ENCODE results near the gene KIF2C. TPM values are rescaled to one million over a fixed set of nuclear protein-coding genes. Genes with fewer than 3 reads are reported as not detected.
"Not testable (repeated sequence)": the region's sequence is repeated elsewhere in the genome, so short reads cannot be mapped to it uniquely, and the experiment has no call there.

Gene KIF2C
- total and polyA plus RNA-seq, 4 donors: 7.9 to 13.5 (median 11.5) TPM

DNA sequence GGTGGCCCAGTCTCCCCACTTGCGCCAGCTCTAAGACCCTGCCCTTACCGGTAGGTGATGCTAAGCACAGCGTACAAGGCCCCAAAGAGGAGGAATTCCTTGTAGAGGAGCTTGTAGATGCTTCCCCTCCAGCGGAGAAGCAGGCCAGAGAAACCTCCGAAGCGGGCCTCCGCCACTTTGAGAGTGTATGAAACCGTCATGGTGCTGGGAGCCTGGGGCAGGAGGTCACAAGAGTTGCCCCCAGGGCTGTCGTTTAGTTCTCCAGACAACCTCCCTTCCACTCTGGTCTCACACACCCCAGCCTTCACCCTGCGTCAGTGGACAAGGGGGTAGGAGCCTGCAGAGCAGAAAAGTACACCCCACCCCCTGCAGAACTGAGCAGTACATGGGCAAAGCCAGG lies 47.9 kb downstream of the KIF2C start:
- no peak for DNase-seq (ENCODE audit: low read depth in 4 of 6, low spot score in 6 of 6)
- Histone ChIP-seq H3K4me1 (ENCODE audit: control insufficient read depth, insufficient read depth, low read length) (peaks cover 34% of the 10 kb centered on the region), H3K9me3 (ENCODE audit: control insufficient read depth, insufficient read depth, low read length) (no peaks in the 10 kb centered on the region), H3K4me3 (ENCODE audit: low read depth, low read length) (no peak overlapping the region), H3K36me3 (ENCODE audit: control insufficient read depth, insufficient read depth, low read length) (no peaks in the 10 kb centered on the region), H3K27me3 (ENCODE audit: control insufficient read depth, insufficient read depth, low read length) (no peaks in the 10 kb centered on the region), H3K27ac (ENCODE audit: low read depth, low read length) (no peak overlapping the region)
- WGBS (ENCODE audit: insufficient coverage): 93% methylated on average over 10 of the region's 10 CpGs

DNA sequence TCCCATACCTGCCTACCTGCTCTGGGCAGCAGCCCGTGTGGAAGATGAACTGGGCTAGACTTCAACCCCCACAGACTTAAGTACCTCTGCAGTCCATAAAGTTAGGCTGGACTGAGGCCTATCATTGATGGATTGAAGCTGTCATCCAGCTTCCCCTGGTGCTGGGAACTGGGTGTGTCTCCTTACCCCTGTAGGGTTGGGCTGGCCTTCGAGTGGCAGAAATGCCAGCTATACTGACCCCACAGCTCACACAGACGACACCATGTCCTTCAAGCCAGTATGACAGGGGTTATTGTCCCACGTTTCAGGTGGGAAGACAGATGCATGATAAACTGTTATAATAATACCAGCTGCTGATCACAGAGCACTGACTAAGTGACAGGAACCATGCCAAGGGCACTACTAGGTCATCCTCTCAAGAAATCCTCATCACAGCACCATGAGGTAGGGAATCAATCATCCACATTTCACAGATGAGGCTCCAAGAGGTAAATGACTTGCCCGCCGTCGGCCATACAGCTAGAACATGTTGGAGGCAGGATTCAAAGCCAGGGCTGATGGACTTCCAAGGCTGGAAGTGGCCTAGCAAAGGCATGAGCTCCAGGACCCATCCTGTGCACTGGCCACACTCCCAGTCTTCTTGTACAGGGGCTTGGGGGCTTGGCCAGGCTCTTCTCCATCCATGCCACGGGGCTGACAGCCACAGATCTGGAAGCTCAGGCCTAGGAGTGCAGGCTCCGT lies 48.7 kb downstream of the KIF2C start, which contains the start of gene BEST4:
BEST4 (minus strand) TSS at position 51 of the 741 bp plus-strand sequence. CDS start 465 bp downstream, outside the sequence.
- Histone ChIP-seq H3K9me3 (ENCODE audit: control insufficient read depth, insufficient read depth, low read length) (no peaks in the 10 kb centered on the region), H3K27me3 (ENCODE audit: control insufficient read depth, insufficient read depth, low read length) (no peaks in the 10 kb centered on the region), H3K27ac (ENCODE audit: low read depth, low read length) (no peak within 1 kb of the TSS), H3K4me1 (ENCODE audit: control insufficient read depth, insufficient read depth, low read length) (peaks cover 32% of the 10 kb centered on the region), H3K36me3 (ENCODE audit: control insufficient read depth, insufficient read depth, low read length) (no peaks in the 10 kb centered on the region), H3K4me3 (ENCODE audit: low read depth, low read length) (no peak within 1 kb of the TSS)
- 79% methylated on average over 7 of the region's 9 CpGs for WGBS (ENCODE audit: insufficient coverage)
- DNase-seq (ENCODE audit: low read depth in 4 of 6, low spot score in 6 of 6): no peak

DNA sequence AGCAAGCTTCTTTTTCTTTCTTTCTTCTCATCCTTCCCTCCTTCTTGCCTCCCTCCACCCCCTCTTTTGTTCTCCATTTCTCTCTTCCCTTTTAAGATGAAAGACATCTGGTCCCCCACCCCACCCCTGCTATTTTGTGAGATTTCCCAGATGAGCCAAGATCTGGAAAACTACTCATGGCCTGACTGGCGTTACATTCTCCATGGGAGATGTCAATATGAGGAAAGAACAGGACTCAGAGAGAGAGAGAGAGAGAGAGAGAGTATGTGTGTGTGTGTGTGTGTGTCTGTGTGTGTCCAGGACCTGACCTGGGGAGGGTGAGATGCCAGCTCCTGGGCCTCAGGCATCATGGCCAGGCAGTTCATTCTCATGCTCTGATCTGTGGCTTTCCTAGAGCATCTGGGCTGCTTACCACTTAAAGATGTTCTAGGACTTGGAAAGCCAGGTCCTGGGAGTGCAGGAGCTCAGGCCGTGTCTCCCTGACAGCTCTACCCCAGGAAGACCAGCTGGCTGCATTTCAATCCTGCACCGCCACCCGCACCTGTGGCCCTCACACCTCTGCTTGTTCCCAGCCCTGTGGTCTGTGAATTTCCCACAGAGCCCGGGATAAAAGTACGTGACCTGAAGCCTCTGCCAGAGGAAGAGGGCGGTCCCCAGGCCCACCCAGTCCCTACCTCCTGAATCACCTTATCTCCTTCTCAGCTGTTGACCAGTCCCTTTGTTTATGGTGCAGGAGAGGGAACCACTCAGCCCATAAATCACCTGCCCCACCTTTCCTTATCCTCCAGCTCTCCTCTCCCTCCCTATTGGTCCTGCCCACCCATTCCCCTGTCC lies 51.5 kb downstream of the KIF2C start:
- no peak for DNase-seq (ENCODE audit: low read depth in 4 of 6, low spot score in 6 of 6)
- H3K27me3 ChIP-seq (ENCODE audit: control insufficient read depth, insufficient read depth, low read length): no peaks in the 10 kb centered on the region
- WGBS (ENCODE audit: insufficient coverage): 60% methylated on average over 6 of the region's 7 CpGs

DNA sequence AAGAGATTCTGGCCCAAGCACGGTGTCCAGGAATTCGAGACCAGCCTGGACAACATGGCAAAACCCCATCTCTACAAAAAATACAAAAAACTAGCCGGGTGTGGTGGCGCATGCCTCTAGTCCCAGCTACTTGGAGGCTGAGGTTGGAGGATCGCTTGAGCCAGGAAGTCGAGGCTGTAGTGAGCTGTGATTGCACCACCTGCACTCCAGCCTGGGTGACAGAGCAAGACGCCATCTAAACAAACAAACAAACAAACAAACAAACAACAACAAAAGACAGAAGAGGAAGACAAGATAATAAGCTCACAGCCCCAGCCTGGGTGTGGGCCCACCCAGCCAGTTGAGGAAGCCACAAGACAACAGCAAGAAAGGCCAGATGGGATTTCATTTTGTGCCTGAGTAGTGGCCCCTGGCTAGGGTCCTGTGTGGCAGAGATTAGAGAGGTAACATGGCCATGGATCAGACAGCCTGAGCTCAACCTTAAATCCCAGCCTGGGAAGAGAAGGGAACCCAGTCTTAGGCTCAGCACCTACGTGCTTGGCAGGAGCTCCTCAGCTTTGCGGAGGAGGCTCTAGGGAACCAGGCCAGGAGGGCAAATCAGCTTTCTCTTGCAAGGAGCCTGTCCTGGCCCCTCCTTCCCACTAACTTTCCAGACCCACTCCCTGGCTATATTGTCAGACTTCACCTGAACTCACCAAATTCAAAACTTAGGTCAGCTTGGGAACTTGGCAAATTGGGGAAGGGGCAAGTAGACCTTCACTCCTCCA lies 53.3 kb downstream of the KIF2C start:
- no peaks in the 10 kb centered on the region for H3K36me3 ChIP-seq (ENCODE audit: control insufficient read depth, insufficient read depth, low read length)
- H3K27me3 ChIP-seq (ENCODE audit: control insufficient read depth, insufficient read depth, low read length): no peaks in the 10 kb centered on the region
- no peak overlapping the region for H3K27ac ChIP-seq (ENCODE audit: low read depth, low read length)
- no peaks in the 10 kb centered on the region for H3K4me1 ChIP-seq (ENCODE audit: control insufficient read depth, insufficient read depth, low read length)
- 86% methylated on average over 4 of the region's 9 CpGs for WGBS (ENCODE audit: insufficient coverage)
- H3K9me3 ChIP-seq (ENCODE audit: control insufficient read depth, insufficient read depth, low read length): no peaks in the 10 kb centered on the region
- DNase-seq (ENCODE audit: low read depth in 4 of 6, low spot score in 6 of 6): no peak
- H3K4me3 ChIP-seq (ENCODE audit: low read depth, low read length): no peak overlapping the region

More for the DNA sequence above, 51.5 kb downstream of the KIF2C start:
- no peak overlapping the region for H3K4me3 ChIP-seq (ENCODE audit: low read depth, low read length)
- H3K4me1 ChIP-seq (ENCODE audit: control insufficient read depth, insufficient read depth, low read length): peaks cover 7% of the 10 kb centered on the region
- H3K36me3 ChIP-seq (ENCODE audit: control insufficient read depth, insufficient read depth, low read length): no peaks in the 10 kb centered on the region
- H3K9me3 ChIP-seq (ENCODE audit: control insufficient read depth, insufficient read depth, low read length): no peaks in the 10 kb centered on the region
- H3K27ac ChIP-seq (ENCODE audit: low read depth, low read length): no peak overlapping the region

DNA sequence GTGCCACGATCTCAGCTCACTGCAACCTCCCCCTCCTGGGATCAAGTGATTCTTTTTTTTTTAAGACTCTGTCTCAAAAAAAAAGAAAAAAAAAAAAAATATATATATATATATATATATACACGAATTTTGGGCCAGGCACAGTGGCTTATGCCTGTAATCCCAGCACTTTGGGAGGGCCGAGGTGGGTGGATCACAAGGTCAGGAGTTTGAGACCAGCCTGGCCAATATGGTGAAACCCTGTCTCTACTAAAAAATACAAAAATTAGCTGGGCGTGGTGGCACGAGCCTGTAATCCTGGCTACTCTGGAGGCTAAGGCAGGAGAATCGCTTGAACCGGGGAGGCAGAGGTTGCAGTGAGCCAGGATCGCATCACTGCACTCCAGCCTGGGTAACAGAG lies 58.2 kb downstream of the KIF2C start:
- WGBS (ENCODE audit: insufficient coverage): 94% methylated on average over 5 of the region's 8 CpGs
- peaks cover 36% of the 10 kb centered on the region for H3K4me1 ChIP-seq (ENCODE audit: control insufficient read depth, insufficient read depth, low read length)
- not testable (repeated sequence) for DNase-seq (ENCODE audit: low read depth in 4 of 6, low spot score in 6 of 6); H3K27me3 ChIP-seq (ENCODE audit: control insufficient read depth, insufficient read depth, low read length); H3K9me3 ChIP-seq (ENCODE audit: control insufficient read depth, insufficient read depth, low read length); H3K4me3 ChIP-seq (ENCODE audit: low read depth, low read length); H3K27ac ChIP-seq (ENCODE audit: low read depth, low read length)
- H3K36me3 ChIP-seq (ENCODE audit: control insufficient read depth, insufficient read depth, low read length): peaks cover 15% of the 10 kb centered on the region

DNA sequence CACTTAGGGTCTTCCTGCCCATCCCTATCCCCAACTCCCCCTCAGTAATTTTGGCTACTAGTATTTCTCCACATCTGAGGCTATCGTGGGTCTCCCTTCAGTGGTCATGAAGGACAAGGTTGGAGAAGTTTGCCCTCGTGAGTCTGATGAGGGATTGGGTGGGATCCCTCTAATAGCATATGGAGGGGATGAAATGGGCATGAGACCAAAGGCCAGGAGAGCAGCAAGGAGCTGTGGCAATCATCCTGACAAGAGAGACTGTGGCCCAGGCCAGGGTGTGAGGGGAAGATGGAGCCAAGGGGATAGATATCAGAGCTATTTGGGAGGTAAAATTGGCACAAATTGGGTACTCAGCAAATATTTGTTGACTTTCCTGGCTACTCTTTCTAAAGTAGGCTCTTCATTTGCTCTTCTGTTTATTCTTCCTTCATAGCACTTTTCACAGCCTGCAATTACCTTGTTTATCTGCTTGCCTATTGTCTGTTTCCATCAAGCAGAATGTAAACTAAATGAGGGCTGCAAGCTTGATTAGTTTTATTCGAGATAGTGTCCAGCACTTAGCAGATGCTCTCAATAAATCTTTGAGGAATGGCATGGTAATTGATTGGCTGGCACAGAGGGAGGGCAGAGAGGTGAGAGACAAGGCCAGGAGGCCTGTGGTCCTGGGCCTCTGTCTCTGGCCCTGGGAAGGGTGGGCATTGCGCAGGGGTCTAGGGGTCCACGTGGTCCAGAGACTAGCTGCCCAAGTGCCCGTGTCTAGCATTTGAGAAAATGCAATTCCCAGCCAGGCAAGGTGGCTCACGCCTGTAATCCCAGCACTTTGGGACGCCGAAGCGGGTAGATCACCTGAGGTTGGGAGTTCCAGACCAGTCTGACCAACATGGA lies 59.1 kb downstream of the KIF2C start:
- no peak for DNase-seq (ENCODE audit: low read depth in 4 of 6, low spot score in 6 of 6)
- H3K4me3 ChIP-seq (ENCODE audit: low read depth, low read length): no peak overlapping the region
- H3K9me3 ChIP-seq (ENCODE audit: control insufficient read depth, insufficient read depth, low read length): no peaks in the 10 kb centered on the region
- WGBS (ENCODE audit: insufficient coverage): 80% methylated on average over 7 of the region's 10 CpGs
- no peaks in the 10 kb centered on the region for H3K27me3 ChIP-seq (ENCODE audit: control insufficient read depth, insufficient read depth, low read length)
- no peak overlapping the region for H3K27ac ChIP-seq (ENCODE audit: low read depth, low read length)
- peaks cover 44% of the 10 kb centered on the region for H3K4me1 ChIP-seq (ENCODE audit: control insufficient read depth, insufficient read depth, low read length)
- H3K36me3 ChIP-seq (ENCODE audit: control insufficient read depth, insufficient read depth, low read length): peaks cover 24% of the 10 kb centered on the region

DNA sequence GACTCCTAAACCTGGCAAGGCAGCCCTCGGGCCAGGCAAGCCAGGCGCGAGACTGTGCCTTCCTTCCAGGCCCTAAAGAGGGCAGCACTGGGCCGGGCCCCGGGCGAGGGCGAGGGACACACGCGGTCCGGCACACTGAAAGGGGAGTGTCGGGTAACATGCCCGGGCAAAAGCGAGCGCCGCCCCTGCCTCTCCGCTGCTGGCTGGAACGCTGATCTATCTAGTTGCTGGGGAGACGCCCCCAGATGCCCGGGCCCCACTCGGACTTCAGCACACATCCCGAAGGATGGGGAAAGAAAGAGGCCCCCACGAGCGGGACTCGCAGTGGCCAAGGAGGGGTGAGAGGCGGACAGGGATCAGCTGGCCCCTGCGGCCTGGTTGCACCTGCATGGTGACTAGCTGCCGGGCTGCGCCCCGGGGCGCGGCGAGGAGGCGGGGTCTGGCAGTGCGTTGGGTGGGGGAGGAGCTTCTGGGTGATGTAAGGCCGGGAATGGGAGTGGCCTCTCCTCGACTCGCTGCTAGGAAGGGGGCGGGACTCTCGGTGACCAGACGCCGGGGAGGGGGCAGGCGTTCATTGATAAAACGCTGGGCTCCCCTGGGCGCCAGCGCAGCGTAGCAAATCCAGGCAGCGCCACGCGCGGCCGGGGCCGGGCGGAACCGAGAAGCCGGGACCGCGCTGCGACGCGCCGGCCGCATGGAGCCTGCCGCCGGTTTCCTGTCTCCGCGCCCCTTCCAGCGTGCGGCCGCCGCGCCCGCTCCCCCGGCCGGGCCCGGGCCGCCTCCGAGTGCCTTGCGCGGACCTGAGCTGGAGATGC lies 60.3 kb downstream of the KIF2C start, which contains the start of gene PLK3:
PLK3 (plus strand) TSS at position 608 of the 815 bp plus-strand sequence; CDS start at position 695, 87 bp downstream.
- 0% methylated on average over 79 of the region's 79 CpGs for WGBS (ENCODE audit: insufficient coverage)
- Histone ChIP-seq H3K9me3 (ENCODE audit: control insufficient read depth, insufficient read depth, low read length) (no peaks in the 10 kb centered on the region), H3K27me3 (ENCODE audit: control insufficient read depth, insufficient read depth, low read length) (no peaks in the 10 kb centered on the region), H3K36me3 (ENCODE audit: control insufficient read depth, insufficient read depth, low read length) (peaks cover 36% of the 10 kb centered on the region), H3K27ac (ENCODE audit: low read depth, low read length) (peak within 1 kb of the TSS; percentile 99), H3K4me3 (ENCODE audit: low read depth, low read length) (peak within 1 kb of the TSS; percentile 96), H3K4me1 (ENCODE audit: control insufficient read depth, insufficient read depth, low read length) (peaks cover 46% of the 10 kb centered on the region)
- DNase-seq (ENCODE audit: low read depth in 4 of 6, low spot score in 6 of 6): peak; percentile 92 to 99 (median 94)

DNA sequence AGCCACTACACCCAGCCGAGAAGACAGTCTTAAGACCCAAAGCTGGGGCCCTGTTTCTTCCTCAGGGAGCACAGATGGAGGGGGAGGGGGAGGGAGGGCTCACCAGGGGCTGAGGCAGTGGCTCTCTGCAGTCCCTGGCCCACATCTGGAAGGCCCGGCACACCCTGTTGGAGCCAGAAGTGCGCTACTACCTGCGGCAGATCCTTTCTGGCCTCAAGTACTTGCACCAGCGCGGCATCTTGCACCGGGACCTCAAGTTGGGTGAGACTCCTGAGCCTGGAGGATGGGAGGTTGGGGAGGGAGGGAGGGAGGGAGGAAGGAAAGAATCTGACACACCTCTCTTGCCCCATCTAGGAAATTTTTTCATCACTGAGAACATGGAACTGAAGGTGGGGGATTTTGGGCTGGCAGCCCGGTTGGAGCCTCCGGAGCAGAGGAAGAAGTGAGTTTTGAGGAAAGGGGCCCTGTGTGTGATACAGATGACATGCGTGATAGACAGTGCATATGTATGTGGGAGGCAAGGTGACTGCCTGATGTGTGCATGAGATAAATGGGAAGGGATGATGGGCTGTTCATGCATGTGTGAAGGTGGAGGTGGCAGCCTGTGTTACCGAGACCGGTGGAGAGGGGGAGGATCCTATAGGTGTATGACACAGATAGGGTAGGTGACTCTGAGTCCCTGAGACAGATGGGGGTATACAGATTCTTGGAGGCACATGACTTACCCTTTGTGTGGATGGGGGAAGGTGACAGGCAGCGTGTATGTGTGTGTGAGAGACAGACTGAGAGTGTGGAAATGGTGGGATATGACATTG lies 62.1 kb downstream of the KIF2C start:
- DNase-seq (ENCODE audit: low read depth in 4 of 6, low spot score in 6 of 6): peak in 1 of 6 donors; percentile 41
- peaks cover 49% of the 10 kb centered on the region for H3K4me1 ChIP-seq (ENCODE audit: control insufficient read depth, insufficient read depth, low read length)
- 79% methylated on average over 9 of the region's 13 CpGs for WGBS (ENCODE audit: insufficient coverage)
- H3K36me3 ChIP-seq (ENCODE audit: control insufficient read depth, insufficient read depth, low read length): peaks cover 54% of the 10 kb centered on the region
- H3K9me3 ChIP-seq (ENCODE audit: control insufficient read depth, insufficient read depth, low read length): no peaks in the 10 kb centered on the region
- no peaks in the 10 kb centered on the region for H3K27me3 ChIP-seq (ENCODE audit: control insufficient read depth, insufficient read depth, low read length)
- no peak overlapping the region for H3K27ac ChIP-seq (ENCODE audit: low read depth, low read length)
- H3K4me3 ChIP-seq (ENCODE audit: low read depth, low read length): peak overlapping the region; percentile 96
